Rectal smooth muscle tissue (tissue), 1 donor: ENCODE measurements around the gene ELP1.
"Not testable (repeated sequence)": the region's sequence is repeated elsewhere in the genome, so short reads cannot be mapped to it uniquely, and the experiment has no call there.

Source experiments
- H3K27ac ChIP-seq: one replicate; pipeline ENCODE4 v1.7.0; 2013; ENCODE audit warnings: low read depth, low read length, inconsistent platforms
- H3K27me3 ChIP-seq: one replicate; pipeline ENCODE4 v1.7.0; 2013; ENCODE audit warnings: low read length; ENCODE audit not compliant: control insufficient read depth, insufficient read depth
- H3K36me3 ChIP-seq: one replicate; pipeline ENCODE4 v1.7.0; 2013; ENCODE audit warnings: low read length; ENCODE audit not compliant: control insufficient read depth, insufficient read depth
- H3K4me1 ChIP-seq: one replicate; pipeline ENCODE4 v1.7.0; 2013; ENCODE audit warnings: low read length; ENCODE audit not compliant: control insufficient read depth, insufficient read depth
- H3K4me3 ChIP-seq: one replicate; pipeline ENCODE4 v1.7.0; 2013; ENCODE audit warnings: low read length
- H3K9ac ChIP-seq: one replicate; pipeline ENCODE4 v1.7.0; 2013; ENCODE audit warnings: low read length

Gene ELP1

GRCh38 chr9:108889649-108890067, 44.3 kb downstream of the ELP1 start:
- Histone ChIP-seq H3K4me1 (no peaks in the 10 kb centered on the region), H3K27me3 (no peaks in the 10 kb centered on the region), H3K36me3 (peaks cover 26% of the 10 kb centered on the region), H3K9ac (no peak overlapping the region), H3K4me3 (no peak overlapping the region), H3K27ac (no peak overlapping the region)

GRCh38 chr9:108886594-108887271, 47.2 kb downstream of the ELP1 start:
- not testable (repeated sequence) for H3K4me3 ChIP-seq, H3K27ac ChIP-seq, H3K4me1 ChIP-seq, H3K27me3 ChIP-seq, H3K9ac ChIP-seq, H3K36me3 ChIP-seq

DNA sequence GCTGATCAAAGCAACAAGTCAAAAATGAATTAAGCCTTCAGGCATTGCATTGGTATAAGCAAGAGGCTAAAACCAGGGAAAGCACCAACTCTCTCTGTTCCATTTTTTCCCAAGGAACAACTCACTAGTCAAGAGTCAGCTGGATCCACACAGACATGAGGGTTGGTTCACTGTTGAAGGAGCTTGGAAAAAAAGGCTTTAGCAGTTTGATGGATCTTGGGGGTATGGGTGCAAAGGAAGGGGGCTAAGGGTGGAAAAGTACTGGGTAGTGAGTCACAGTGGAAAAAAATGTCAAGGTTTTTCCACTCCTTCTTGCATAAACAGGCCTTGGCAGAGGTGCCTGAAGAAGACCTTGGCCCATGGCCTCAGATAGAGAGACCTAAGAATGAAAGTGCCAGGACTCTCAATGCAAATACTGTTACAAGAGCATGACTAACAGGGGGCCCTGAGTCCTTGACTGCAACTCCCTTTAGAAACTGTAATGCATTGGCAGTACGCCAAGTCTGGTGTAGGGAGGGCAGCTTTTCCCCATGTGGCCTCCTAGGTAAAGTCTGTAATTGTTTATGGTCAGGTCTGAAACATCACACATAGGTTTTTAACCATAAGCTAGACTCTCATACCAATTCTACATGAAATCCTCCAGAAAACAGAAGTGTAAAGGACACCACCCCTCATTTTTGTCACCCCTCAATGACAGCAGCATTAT, 48.1 kb downstream of the ELP1 start:
- Histone ChIP-seq H3K4me1 (no peaks in the 10 kb centered on the region), H3K4me3 (no peak overlapping the region), H3K27me3 (no peaks in the 10 kb centered on the region), H3K27ac (no peak overlapping the region), H3K36me3 (peaks cover 3% of the 10 kb centered on the region), H3K9ac (no peak overlapping the region)

DNA sequence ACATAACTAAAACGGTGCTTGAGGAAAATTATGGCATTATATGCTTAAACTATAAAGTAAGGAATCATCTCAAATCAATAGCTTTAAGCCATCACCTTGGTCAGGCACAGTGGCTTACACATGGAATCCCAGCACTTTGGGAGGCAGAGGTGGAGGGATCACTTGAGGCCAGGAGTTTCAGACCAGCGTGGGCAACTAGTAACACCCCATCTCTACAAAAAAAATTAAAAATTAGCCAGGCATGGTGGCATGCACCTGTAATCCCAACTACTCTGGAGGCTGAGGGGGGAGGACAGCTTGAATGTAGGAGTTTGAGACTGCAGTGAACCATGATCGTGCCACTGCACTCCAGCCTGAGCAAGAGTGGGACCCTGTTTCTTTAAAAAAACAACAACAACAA, 49.2 kb downstream of the ELP1 start:
- Histone ChIP-seq H3K4me3 (no peak overlapping the region), H3K36me3 (peaks cover 6% of the 10 kb centered on the region), H3K27ac (no peak overlapping the region), H3K27me3 (no peaks in the 10 kb centered on the region), H3K4me1 (no peaks in the 10 kb centered on the region), H3K9ac (no peak overlapping the region)

DNA sequence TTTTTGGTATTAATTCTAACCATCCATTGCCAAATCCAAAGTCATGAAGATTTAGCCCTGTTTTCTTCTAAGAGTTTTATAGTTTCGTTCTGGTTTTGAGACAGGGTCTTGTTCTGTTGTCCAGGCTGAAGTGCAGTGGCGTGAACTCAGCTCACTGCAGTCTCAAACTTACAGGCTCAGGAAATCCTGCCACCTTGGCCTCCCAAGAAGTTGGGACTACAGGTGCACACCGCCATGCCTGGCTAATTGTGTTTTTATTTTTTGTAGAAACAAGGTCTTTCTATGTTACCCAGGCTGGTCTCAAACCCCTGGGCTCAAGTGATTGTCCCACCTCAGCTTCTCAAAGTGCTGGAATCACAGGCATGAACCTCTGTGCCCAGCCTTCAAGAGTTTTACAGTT, 50.8 kb downstream of the ELP1 start:
- H3K27ac ChIP-seq = no peak overlapping the region
- no peak overlapping the region for H3K4me3 ChIP-seq
- peaks cover 11% of the 10 kb centered on the region for H3K36me3 ChIP-seq
- H3K9ac ChIP-seq = no peak overlapping the region
- H3K4me1 ChIP-seq = no peaks in the 10 kb centered on the region
- H3K27me3 ChIP-seq = no peaks in the 10 kb centered on the region

- H3K27ac ChIP-seq = no peak overlapping the region
- no peak overlapping the region for H3K4me3 ChIP-seq
- no peaks in the 10 kb centered on the region for H3K27me3 ChIP-seq
- no peaks in the 10 kb centered on the region for H3K4me1 ChIP-seq
- H3K36me3 ChIP-seq = peaks cover 14% of the 10 kb centered on the region
- H3K9ac ChIP-seq = no peak overlapping the region
Measured at GRCh38 chr9:108882052-108882888, 51.7 kb downstream of the ELP1 start.

DNA sequence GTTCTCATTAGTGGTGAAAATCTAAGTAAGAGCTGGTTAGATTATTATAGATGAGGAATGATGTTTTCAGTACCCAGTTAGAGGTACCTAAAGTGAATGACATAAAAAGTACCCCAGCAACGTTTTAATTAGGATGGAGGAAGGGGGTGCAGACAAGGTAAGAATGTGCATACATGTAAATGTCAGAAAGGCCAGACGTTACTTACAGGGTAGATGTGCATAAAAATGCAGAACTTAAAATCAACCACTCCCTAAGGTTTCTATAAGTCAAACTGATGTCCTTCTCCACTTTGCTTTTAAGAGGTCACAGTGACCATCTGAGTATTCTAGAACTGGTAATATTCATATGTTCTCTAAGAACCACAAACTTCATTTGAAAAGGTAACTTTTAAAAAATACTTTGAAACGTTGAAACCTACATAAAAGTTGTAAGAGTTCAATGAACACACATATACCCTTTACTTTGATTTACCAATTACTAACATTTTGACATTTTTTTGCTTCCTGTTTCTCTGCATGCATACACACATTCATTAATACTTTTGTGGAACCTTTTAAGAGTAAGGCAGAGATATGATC, 53.1 kb downstream of the ELP1 start:
- H3K27me3 ChIP-seq = no peaks in the 10 kb centered on the region
- H3K27ac ChIP-seq = no peak overlapping the region
- no peak overlapping the region for H3K4me3 ChIP-seq
- H3K36me3 ChIP-seq = peaks cover 14% of the 10 kb centered on the region
- H3K4me1 ChIP-seq = no peaks in the 10 kb centered on the region
- no peak overlapping the region for H3K9ac ChIP-seq

DNA sequence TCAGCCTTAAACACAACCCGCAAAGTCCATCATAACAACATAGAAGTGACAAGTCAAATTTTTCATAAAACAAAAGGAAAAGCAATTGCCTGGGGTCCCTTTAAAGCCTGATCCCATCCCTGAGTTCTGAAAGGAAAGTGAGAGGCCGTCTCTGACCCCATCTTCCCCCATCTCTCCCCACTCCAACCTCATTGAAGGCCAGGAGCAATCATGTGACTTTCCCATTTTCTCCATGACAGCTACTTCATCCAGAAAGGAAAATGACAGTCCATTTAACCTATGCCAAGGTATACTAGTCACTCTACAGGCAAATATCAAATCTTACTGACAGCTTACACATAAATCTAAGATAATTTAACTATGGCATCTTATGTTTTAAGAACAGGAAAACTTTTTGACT, 56.4 kb downstream of the ELP1 start:
- no peaks in the 10 kb centered on the region for H3K27me3 ChIP-seq
- H3K4me3 ChIP-seq = no peak overlapping the region
- H3K4me1 ChIP-seq = no peaks in the 10 kb centered on the region
- H3K36me3 ChIP-seq = peaks cover 25% of the 10 kb centered on the region
- no peak overlapping the region for H3K9ac ChIP-seq
- no peak overlapping the region for H3K27ac ChIP-seq

- no peaks in the 10 kb centered on the region for H3K27me3 ChIP-seq
- H3K4me3 ChIP-seq = no peak overlapping the region
- H3K9ac ChIP-seq = no peak overlapping the region
- no peaks in the 10 kb centered on the region for H3K4me1 ChIP-seq
- peaks cover 25% of the 10 kb centered on the region for H3K36me3 ChIP-seq
- no peak overlapping the region for H3K27ac ChIP-seq
Measured at GRCh38 chr9:108876425-108876824, 57.5 kb downstream of the ELP1 start.

GRCh38 chr9:108874058-108874788, 59.7 kb downstream of the ELP1 start:
- Histone ChIP-seq H3K9ac (no peak overlapping the region), H3K36me3 (peaks cover 18% of the 10 kb centered on the region), H3K4me1 (no peaks in the 10 kb centered on the region), H3K27ac (no peak overlapping the region), H3K27me3 (no peaks in the 10 kb centered on the region), H3K4me3 (no peak overlapping the region)

DNA sequence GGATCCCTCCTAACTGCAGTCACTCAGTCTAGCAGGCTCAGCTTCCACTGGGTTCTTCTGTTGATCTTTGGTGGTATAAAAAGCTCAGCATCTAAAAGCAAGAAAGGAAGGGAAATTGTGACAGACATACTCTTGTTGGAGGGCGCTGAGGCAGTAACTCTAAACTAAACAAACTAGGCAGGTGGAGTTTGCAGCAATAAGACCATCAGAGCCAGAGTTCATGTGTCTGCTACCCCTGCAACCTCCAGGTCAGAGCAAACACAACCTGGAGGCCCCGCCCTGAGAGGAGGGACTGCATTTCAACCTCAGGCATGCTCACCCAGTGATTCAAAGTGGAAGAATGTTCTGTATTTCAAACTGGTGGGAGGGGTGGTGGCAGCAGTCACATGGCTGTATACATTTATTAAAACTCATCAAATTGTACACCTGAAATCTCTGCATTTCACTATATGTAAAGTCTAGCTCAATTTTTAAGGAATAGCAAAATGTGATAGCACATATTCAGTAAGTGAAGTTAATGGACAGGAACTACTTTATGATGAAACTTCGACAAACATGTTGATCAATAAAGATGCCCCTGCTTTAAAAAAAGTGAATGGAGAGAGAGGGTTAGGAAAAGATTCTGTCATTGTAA, 64.7 kb downstream of the ELP1 start:
- Histone ChIP-seq H3K36me3 (peaks cover 11% of the 10 kb centered on the region), H3K27me3 (no peaks in the 10 kb centered on the region), H3K9ac (no peak overlapping the region), H3K4me1 (no peaks in the 10 kb centered on the region), H3K27ac (no peak overlapping the region), H3K4me3 (no peak overlapping the region)
